ENCODE results near the gene RPN2.

GRCh38 chr20:37238426-37238825, 59.3 kb downstream of the RPN2 start:
- TF ChIP-seq MAX (CRISPR knock-in tag; IDR thresholded peaks at IDR 0.05) = no peak
- TF ChIP-seq EP300 (IDR thresholded peaks at IDR 0.05; ENCODE audit: low read length) = no peak
- TF ChIP-seq SPI1 (IDR thresholded peaks at IDR 0.05; ENCODE audit: borderline replicate concordance, low read depth, low read length) = no peak
- no peak for TF ChIP-seq YY1 (IDR thresholded peaks at IDR 0.05; ENCODE audit: borderline replicate concordance in 1 of 3, control insufficient read depth in 1 of 3, extremely low read depth in 1 of 3, insufficient read depth in 3 of 3, insufficient read length in 1 of 3, insufficient replicate concordance in 2 of 3, low read depth in 1 of 3, low read length in 2 of 3)
- TF ChIP-seq TFE3 (CRISPR knock-in tag; IDR thresholded peaks at IDR 0.05) = no peak
- TF ChIP-seq TAF1 (IDR thresholded peaks at IDR 0.05; ENCODE audit: control insufficient read depth, extremely low read depth, insufficient read depth, low read length, severe bottlenecking) = no peak
- no peak for TF ChIP-seq POLR2AphosphoS5 (IDR thresholded peaks at IDR 0.05; ENCODE audit: control insufficient read depth, insufficient read depth, low read depth, low read length)
- TF ChIP-seq BHLHE40 (IDR thresholded peaks at IDR 0.05; ENCODE audit: low read length) = no peak
- no peak for TF ChIP-seq ZNF512 (tag; IDR thresholded peaks at IDR 0.05)
- TF ChIP-seq ZNF280B (CRISPR knock-in tag; IDR thresholded peaks at IDR 0.05) = no peak
- TF ChIP-seq HIVEP1 (CRISPR knock-in tag; IDR thresholded peaks at IDR 0.05) = no peak
- no peak for TF ChIP-seq THAP12 (CRISPR knock-in tag; IDR thresholded peaks at IDR 0.05)
- TF ChIP-seq STAT6 (CRISPR knock-in tag; IDR thresholded peaks at IDR 0.05) = no peak
- no peak for TF ChIP-seq CHD1 (IDR thresholded peaks at IDR 0.05; ENCODE audit: low read length)
